HCT116 (cell line): Measurements from ENCODE around the gene HNRNPAB. TPM values are rescaled to one million over a fixed set of nuclear protein-coding genes. Genes with fewer than 3 reads are reported as not detected.

Experiments
- ATAC-seq: fragments of 200-7000 bp; cut with Tn5 transposase; 2 replicates; pipeline ENCODE4 v1.9.1; 2020; ENCODE audit warnings: mild to moderate bottlenecking, moderate library complexity
- BruUV-seq: library from RNA; stranded (reverse); fragments of 400-500 nt; replicated peaks from 2 replicates; lab custom pipeline; 2021; lab: Mats Ljungman, UMichigan
- CTCF ChIA-PET: fragments of 300-600 bp; sonication (Branson Sonifier 250); formaldehyde crosslinking; loops from one replicate; lab custom pipeline; 2021; ENCODE audit warnings: antibody characterized with exemption; lab: Charles Lee
- POLR2A ChIA-PET: fragments of 300-600, 350-600 bp; sonication (Branson Sonifier 250); formaldehyde crosslinking; loops from one replicate; lab custom pipeline; 2021; ENCODE audit warnings: antibody characterized with exemption; lab: Charles Lee
- RAD21 ChIA-PET, 2 experiments: fragments of 300-600 bp; sonication (Branson Sonifier 250); formaldehyde crosslinking; loops; one replicate each; lab custom pipeline; 2023; ENCODE audit warnings: low total read pairs in 2 of 2; ENCODE audit not compliant: uncharacterized antibody in 2 of 2, unreplicated experiment in 2 of 2, low non-redundant PET in 1 of 2; lab: Charles Lee
- DNase-seq: peaks from one replicate; pipeline ENCODE4 v3.0.0-alpha.2; 2010; ENCODE audit warnings: low read depth, low spot score
- H2AFZ ChIP-seq: fragments of 200-600 bp; shearing (Covaris generic), sonication (generic); 2 replicates; pipeline ENCODE4 v1.6.1; 2017; ENCODE audit warnings: low read depth, mixed run types, mixed read lengths, antibody characterized with exemption, low read length; ENCODE audit not compliant: poor library complexity, severe bottlenecking
- H3K27ac ChIP-seq: 2 replicates; pipeline ENCODE4 v1.5.1; 2012; ENCODE audit warnings: low read depth, low read length
- H3K27me3 ChIP-seq: fragments of 200-600 bp; sonication (generic); 2 replicates; pipeline ENCODE4 v1.6.1; 2016; ENCODE audit warnings: mixed run types, low read length, mixed read lengths; ENCODE audit not compliant: insufficient read depth
- H3K36me3 ChIP-seq, 2 experiments: fragments of 200-500 bp in 1 of 2; fragments of 200-600 bp in 1 of 2; sonication (Bioruptor generic) in 1 of 2; sonication (generic) in 1 of 2; 2 replicates each; pipeline versions ENCODE4 v1.5.1 to v1.6.1; 2014 to 2016; ENCODE audit warnings: low read length in 2 of 2, inconsistent platforms in 1 of 2, mixed read lengths in 1 of 2, mixed run types in 1 of 2; ENCODE audit not compliant: insufficient read depth in 2 of 2, control insufficient read depth in 1 of 2
- H3K4me1 ChIP-seq, 2 experiments: fragments of 200-600 bp in 1 of 2; sonication (generic) in 1 of 2; 2 replicates each; pipeline versions ENCODE4 v1.5.1 to v1.6.1; 2012 to 2017; ENCODE audit warnings: low read length in 2 of 2, inconsistent platforms in 1 of 2, mild to moderate bottlenecking in 1 of 2, mixed read lengths in 1 of 2, mixed run types in 1 of 2, moderate library complexity in 1 of 2; ENCODE audit not compliant: insufficient read depth in 2 of 2, control insufficient read depth in 1 of 2
- H3K4me2 ChIP-seq: fragments of 200-600 bp; sonication (generic); 2 replicates; pipeline ENCODE4 v1.6.1; 2017; ENCODE audit warnings: mixed run types, low read length, mixed read lengths
- H3K4me3 ChIP-seq, 2 experiments: fragments of 200-600 bp in 1 of 2; sonication (generic) in 1 of 2; replicated peaks in 1 of 2; 2 replicates each; pipeline ENCODE4 v1.5.1; 2011 to 2016; ENCODE audit warnings: low read length in 2 of 2, control low read depth in 1 of 2, low read depth in 1 of 2, mild to moderate bottlenecking in 1 of 2, mixed read lengths in 1 of 2, mixed run types in 1 of 2
- H3K79me2 ChIP-seq: fragments of 200-600 bp; sonication (generic); 2 replicates; pipeline ENCODE4 v1.6.1; 2017; ENCODE audit warnings: mild to moderate bottlenecking, mixed run types, low read length, moderate library complexity, mixed read lengths; ENCODE audit not compliant: insufficient read depth
- H3K9ac ChIP-seq: fragments of 200-600 bp; sonication (generic); 2 replicates; pipeline ENCODE4 v1.6.1; 2016; ENCODE audit warnings: low read length, mixed read lengths
- H3K9me2 ChIP-seq: fragments of 200-600 bp; sonication (generic), shearing (Covaris generic); 2 replicates; pipeline ENCODE4 v1.6.1; 2017; ENCODE audit warnings: mixed run types, mild to moderate bottlenecking, moderate library complexity; ENCODE audit not compliant: insufficient read depth
- H3K9me3 ChIP-seq, 2 experiments: fragments of 200-500 bp in 1 of 2; fragments of 200-600 bp in 1 of 2; sonication (Bioruptor generic) in 1 of 2; sonication (generic) in 1 of 2; 2 replicates each; pipeline ENCODE4 v1.6.1; 2014 to 2017; ENCODE audit warnings: low read length in 2 of 2, mixed read lengths in 2 of 2, inconsistent platforms in 1 of 2, low read depth in 1 of 2, mild to moderate bottlenecking in 1 of 2, mixed run types in 1 of 2, moderate library complexity in 1 of 2; ENCODE audit not compliant: control insufficient read depth in 1 of 2, insufficient read depth in 1 of 2
- H4K20me1 ChIP-seq: fragments of 200-600 bp; sonication (generic), shearing (Covaris generic); 2 replicates; pipeline ENCODE4 v1.6.1; 2017; ENCODE audit warnings: mixed run types, mild to moderate bottlenecking, moderate library complexity; ENCODE audit not compliant: insufficient read depth
- ELF1 ChIP-seq: IDR thresholded peaks from 2 replicates; pipeline ENCODE4 v1.6.1; 2012; ENCODE audit warnings: low read depth, borderline replicate concordance
- FOSL1 ChIP-seq: IDR thresholded peaks from 2 replicates; pipeline ENCODE4 v1.6.1; 2012; ENCODE audit warnings: low read depth
- POLR2A ChIP-seq: IDR thresholded peaks from 2 replicates; pipeline ENCODE4 v1.7.0; 2011; ENCODE audit warnings: borderline replicate concordance; ENCODE audit not compliant: insufficient read depth, insufficient read length; ENCODE audit errors: extremely low read depth
- RAD21 ChIP-seq: IDR thresholded peaks from 2 replicates; pipeline ENCODE4 v1.6.1; 2012; ENCODE audit warnings: low read depth, mild to moderate bottlenecking
- SIN3A ChIP-seq: IDR thresholded peaks from 2 replicates; pipeline ENCODE4 v1.6.1; 2012; ENCODE audit warnings: low read depth
- YY1 ChIP-seq: IDR thresholded peaks from 2 replicates; pipeline ENCODE4 v1.6.1; 2011; ENCODE audit warnings: low read length, low read depth, moderate library complexity, mild to moderate bottlenecking; ENCODE audit not compliant: insufficient replicate concordance; ENCODE audit errors: extremely low read depth
- ZNF274 ChIP-seq: fragments of 200-500 bp; sonication (Bioruptor generic); IDR thresholded peaks from 2 replicates; pipeline ENCODE4 v1.6.1; 2014; ENCODE audit warnings: mild to moderate bottlenecking, low read depth, low read length, inconsistent platforms
- intact Hi-C: fragments of 100-400 bp; cut with micrococcal nuclease; formaldehyde crosslinking; loops from 2 replicates; pipeline ENCODE4 v1.10.0; 2022
- total RNA-seq: library from RNA; stranded (reverse); gene quantifications from one replicate; pipeline ENCODE4 v1.2.1, GENCODE V29; 2021; ENCODE audit not compliant: unreplicated experiment
- TF ChIP-seq, protein P1 (sequence below): IDR thresholded peaks from 2 replicates; pipeline ENCODE4 v1.6.1; 2012; ENCODE audit warnings: low read depth

HNRNPAB gene
- total RNA-seq, 1 experiment from 2014 or later: 273 TPM

DNA sequence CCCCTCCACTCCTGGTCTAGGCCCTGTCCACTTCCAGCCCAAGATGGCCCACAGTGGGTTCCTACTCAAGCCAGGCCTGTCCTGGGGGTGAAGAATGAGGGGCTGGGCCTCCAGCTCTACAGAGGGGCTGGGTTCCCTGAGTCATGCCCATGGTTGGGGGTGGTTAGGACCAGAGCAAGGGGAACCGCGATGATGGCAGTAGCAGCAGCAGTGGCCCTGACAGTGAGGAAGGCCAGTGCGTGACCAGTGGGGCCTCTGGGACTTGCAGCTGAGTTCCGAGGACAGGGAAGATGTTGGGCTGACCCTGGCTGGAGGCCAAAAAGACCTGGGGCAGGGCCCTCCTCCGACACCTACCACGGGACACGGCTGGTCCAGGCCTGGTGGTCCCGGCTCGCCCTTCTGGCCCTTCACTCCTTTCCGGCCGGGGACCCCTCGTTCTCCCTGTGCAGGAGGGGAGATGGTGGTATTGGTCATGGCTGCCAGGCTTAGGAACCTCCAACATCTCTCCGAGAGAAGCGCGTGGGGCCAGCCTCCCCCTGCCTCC lies 37.4 kb downstream of the HNRNPAB start:
- DNase-seq (no peak), ATAC-seq (no peak)
- no peak overlapping the region for H3K4me2 ChIP-seq
- no peak overlapping the region for H2AFZ ChIP-seq
- TF ChIP-seq POLR2A: no peak
- no peak for TF ChIP-seq YY1
- no peak for TF ChIP-seq SIN3A
- no peak overlapping the region for H3K27ac ChIP-seq
- no TSS peak for BruUV-seq
- intact Hi-C loops: no loop called here
- H3K36me3 ChIP-seq: no peaks in the 10 kb centered on the region
- H3K9ac ChIP-seq: no peak overlapping the region
- no peaks in the 10 kb centered on the region for H3K79me2 ChIP-seq
- H3K9me2 ChIP-seq: no peaks in the 10 kb centered on the region
- no peaks in the 10 kb centered on the region for H3K27me3 ChIP-seq
- ChIA-PET CTCF (no interaction called here), RAD21 (no interaction called here), POLR2A (no interaction called here)
- no peaks in the 10 kb centered on the region for H3K4me1 ChIP-seq
- H4K20me1 ChIP-seq: no peaks in the 10 kb centered on the region
- no peaks in the 10 kb centered on the region for H3K9me3 ChIP-seq
- H3K4me3 ChIP-seq: no peak overlapping the region

GRCh38 chr5:178242416-178242815 lies 38.1 kb downstream of the HNRNPAB start:
- TF ChIP-seq FOSL1 (no peak), ZNF274 (no peak), RAD21 (no peak), POLR2A (no peak), ELF1 (no peak)
- TF ChIP-seq, protein P1, sequence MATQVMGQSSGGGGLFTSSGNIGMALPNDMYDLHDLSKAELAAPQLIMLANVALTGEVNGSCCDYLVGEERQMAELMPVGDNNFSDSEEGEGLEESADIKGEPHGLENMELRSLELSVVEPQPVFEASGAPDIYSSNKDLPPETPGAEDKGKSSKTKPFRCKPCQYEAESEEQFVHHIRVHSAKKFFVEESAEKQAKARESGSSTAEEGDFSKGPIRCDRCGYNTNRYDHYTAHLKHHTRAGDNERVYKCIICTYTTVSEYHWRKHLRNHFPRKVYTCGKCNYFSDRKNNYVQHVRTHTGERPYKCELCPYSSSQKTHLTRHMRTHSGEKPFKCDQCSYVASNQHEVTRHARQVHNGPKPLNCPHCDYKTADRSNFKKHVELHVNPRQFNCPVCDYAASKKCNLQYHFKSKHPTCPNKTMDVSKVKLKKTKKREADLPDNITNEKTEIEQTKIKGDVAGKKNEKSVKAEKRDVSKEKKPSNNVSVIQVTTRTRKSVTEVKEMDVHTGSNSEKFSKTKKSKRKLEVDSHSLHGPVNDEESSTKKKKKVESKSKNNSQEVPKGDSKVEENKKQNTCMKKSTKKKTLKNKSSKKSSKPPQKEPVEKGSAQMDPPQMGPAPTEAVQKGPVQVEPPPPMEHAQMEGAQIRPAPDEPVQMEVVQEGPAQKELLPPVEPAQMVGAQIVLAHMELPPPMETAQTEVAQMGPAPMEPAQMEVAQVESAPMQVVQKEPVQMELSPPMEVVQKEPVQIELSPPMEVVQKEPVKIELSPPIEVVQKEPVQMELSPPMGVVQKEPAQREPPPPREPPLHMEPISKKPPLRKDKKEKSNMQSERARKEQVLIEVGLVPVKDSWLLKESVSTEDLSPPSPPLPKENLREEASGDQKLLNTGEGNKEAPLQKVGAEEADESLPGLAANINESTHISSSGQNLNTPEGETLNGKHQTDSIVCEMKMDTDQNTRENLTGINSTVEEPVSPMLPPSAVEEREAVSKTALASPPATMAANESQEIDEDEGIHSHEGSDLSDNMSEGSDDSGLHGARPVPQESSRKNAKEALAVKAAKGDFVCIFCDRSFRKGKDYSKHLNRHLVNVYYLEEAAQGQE: no peak
- TF ChIP-seq, all 23 proteins: peak for 0
- CTCF ChIA-PET: no interaction called here
- H3K27me3 ChIP-seq: no peaks in the 10 kb centered on the region
- H3K36me3 ChIP-seq: no peaks in the 10 kb centered on the region
- H3K9ac ChIP-seq: no peak overlapping the region
- H3K9me3 ChIP-seq: no peaks in the 10 kb centered on the region
- H3K4me1 ChIP-seq: no peaks in the 10 kb centered on the region
- no peaks in the 10 kb centered on the region for H3K9me2 ChIP-seq
- POLR2A ChIA-PET: no interaction called here
- no TSS peak for BruUV-seq
- H3K79me2 ChIP-seq: no peaks in the 10 kb centered on the region
- ATAC-seq (no peak), DNase-seq (no peak)
- H4K20me1 ChIP-seq: no peaks in the 10 kb centered on the region
- RAD21 ChIA-PET: no interaction called here
- H3K27ac ChIP-seq: no peak overlapping the region
- no peak overlapping the region for H3K4me3 ChIP-seq
- no peak overlapping the region for H2AFZ ChIP-seq
- no peak overlapping the region for H3K4me2 ChIP-seq
- intact Hi-C loops: no loop called here
